T-helper 9 cell (primary cell): ENCODE measurements around the gene ATP6V0C.
A peak's percentile ranks its signal among the peaks of the same experiment; 100 is the strongest.

Source experiments
- DNase-seq: peaks from one replicate; pipeline ENCODE4 v3.0.0-alpha.2; 2020
- total RNA-seq, 2 donors: gene quantifications; one replicate each; lab custom pipeline; 2026; lab: John Stamatoyannopoulos, UW

The ATP6V0C gene
- 0.70 to 4.6 reads per million in 2 donors for total RNA-seq

DNA sequence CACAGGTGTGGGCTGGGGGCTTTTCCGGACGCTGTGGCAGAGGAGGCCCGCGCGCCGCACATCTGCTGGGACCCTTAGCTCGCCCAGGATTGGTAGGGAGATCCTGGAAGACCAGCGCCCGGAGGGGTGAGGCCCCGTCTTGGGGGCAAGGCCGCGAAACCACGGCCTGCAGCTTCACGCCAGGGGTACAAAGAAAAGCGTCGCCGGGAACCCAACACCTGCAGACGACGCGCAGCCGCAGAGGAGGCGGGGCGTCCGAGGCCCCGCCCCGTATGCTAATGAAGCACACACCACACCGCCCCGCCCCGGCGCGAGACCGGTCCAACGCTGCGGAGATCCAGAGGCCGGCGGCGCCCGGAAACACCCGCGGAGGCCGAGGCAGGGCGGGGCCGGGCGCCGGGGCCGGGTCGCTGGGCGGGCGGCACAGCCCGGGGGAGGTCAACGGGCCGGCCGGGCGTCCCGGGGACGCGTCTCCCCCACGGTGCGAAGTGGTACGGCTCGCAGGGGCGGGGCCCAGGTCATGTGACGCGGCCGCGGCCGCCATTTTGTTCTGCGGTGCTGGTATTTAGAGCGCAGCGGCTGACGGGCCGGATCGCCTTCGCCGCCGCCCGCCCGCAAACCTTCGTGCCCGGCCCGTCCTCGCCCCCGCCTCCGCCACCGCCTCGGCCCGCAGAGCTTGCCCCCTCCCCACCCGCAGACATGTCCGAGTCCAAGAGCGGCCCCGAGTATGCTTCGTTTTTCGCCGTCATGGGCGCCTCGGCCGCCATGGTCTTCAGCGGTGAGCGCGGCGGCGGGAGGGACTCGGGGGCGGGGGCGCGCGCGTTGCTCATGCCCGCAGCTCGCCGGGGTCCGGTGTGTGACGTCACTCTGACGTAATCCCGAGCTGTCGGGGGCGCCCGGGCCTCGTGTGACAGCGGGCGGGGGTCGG lies at the start of gene ATP6V0C:
Gene ATP6V0C, plus strand, starts transcription at position 548 of the 928 bp plus-strand sequence. Its CDS starts 152 bp downstream, at position 700.
- DNase-seq, result peak; percentile 87

DNA sequence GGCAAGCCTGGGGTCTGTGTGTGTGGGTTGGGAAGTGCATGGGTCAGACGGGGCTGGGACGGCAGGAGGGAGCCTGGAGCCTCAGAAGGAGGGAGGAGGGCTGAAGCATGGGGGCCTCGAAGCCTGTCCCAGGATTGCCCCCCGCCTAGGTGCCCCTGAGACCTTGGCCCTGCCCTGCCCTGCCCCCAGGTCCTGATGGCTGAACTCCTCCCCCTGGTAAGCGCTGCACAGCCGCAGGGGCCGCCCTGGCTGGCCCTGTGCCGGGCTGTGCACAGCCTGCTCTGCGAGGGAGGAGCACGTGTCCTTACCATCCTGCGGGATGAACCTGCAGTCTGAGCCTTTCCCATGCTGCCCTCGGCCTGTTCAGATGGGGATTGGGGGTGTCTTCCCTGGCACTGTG lies 49.4 kb upstream of the ATP6V0C start:
- no peak for DNase-seq

- DNase-seq, result no peak
Observed at GRCh38 chr16:2465653-2466415, 47.9 kb upstream of the ATP6V0C start.

DNA sequence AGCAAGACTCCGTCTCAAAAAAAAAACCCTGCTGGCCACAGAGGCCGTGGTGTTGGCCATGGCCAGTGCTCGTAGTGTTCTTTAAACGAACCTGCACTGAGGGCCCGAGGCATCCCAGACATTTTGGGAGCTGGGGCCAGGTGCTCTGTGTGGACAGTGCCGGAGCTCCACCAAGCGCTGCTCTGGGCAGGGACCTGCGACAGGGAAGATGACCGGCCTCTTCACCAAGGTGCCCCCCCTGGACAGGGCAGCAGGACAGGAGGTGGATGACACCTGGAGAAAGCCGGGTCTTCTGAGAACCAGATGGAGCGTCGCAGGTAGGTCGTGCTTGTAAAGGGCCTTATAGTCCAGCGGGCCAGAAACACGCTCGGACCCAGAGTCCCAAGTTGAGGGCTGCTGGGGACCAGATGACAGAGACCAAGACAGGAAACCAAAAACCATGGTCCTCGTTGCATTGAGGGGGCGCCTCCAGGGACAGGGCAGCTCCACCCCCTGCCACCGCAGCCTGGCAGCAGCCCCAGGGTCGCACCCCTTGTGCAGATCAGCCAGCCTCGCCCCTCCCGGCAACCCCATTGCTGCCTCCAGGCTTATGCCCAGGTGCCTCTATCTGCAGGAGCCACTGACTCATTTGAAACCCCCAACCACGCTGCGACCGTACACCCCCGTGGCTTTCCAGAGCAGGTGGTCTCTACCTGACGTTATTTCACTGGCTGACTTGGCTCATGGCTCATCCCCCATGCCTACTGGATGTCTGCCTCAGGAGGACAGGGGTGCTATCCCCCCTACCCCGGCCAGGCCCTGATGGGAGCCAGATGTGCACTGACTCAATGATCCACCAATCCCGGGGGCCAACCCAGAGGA lies 46.9 kb upstream of the ATP6V0C start:
- DNase-seq, result no peak

GRCh38 chr16:2467528-2468232 lies 46.1 kb upstream of the ATP6V0C start:
- no peak for DNase-seq

- no peak for DNase-seq
Observed at GRCh38 chr16:2468233-2468724, 45.5 kb upstream of the ATP6V0C start.

DNA sequence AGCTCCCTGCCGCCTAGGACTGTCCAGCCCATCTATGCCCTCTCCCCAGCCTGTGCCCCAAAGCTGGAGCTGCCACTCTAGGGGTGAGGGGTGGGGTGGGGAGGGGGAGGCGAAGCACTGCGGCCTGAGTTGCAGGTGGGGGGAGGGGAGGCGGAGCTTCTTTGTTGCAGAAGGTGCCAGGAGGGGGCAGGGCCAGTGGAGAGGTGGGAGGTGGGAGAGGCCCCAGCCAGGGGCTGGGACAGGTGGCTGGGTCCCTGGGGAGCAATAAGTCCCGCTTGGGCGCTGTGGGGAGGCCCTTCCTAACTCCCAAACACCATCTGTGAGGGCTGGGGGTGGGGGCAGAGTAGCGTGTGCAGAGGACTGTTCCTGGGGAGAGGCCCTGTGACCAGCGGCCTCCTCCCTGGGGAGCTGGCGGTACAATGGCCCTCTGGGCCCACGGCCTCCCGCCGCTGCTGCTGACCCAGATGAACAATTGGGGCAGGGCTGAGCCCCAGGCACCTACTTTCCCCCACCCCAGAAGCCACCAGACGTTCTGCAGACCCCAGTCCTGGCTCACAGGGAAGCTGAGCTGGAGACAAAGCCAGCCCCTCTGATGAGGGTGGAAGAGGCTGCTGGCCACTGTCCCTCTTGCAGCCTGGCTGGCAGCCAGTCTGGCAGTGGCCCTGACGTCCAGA lies 44.9 kb upstream of the ATP6V0C start:
- DNase-seq, result no peak

GRCh38 chr16:2469399-2470233 lies 44.1 kb upstream of the ATP6V0C start:
- DNase-seq, result no peak

DNA sequence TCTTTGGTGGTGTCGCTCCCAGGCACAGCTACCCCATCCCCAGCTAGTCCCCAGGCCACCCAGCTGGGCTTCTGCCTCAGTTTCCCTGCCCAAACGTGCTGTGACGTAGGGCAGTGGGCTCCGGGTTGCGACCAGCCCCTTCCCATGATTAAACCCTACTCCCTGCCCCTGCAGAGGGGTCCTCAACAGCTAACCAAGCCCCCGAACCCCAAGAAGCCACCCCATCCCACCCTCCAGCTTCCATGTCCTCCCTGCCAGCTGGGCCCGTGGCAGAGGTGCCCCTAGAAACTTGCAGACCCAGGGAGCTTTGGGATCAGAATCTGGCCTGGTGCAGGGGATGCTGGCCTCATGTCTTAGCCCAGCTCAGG lies 43.5 kb upstream of the ATP6V0C start:
- DNase-seq, result no peak

DNA sequence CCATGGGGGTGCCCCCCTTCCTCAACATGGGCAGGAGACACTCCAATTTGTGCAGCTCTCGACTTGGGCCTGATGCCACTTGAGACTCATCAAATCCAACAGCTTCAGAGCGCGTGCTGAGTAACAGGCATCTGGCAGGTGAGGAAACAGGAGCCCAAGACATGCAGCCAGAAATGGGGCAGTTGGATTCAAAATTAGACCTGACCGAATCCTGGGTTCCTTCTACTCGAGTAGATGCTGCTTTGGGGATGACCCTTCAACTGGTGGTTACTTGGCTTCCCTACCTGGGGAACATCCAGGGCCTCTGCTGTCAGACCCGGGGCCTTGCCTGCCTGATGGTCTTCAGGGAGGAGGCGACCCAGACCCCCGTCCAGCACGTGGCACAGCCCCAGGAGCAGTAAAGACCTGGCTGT lies 43.1 kb upstream of the ATP6V0C start:
- DNase-seq, result no peak

DNA sequence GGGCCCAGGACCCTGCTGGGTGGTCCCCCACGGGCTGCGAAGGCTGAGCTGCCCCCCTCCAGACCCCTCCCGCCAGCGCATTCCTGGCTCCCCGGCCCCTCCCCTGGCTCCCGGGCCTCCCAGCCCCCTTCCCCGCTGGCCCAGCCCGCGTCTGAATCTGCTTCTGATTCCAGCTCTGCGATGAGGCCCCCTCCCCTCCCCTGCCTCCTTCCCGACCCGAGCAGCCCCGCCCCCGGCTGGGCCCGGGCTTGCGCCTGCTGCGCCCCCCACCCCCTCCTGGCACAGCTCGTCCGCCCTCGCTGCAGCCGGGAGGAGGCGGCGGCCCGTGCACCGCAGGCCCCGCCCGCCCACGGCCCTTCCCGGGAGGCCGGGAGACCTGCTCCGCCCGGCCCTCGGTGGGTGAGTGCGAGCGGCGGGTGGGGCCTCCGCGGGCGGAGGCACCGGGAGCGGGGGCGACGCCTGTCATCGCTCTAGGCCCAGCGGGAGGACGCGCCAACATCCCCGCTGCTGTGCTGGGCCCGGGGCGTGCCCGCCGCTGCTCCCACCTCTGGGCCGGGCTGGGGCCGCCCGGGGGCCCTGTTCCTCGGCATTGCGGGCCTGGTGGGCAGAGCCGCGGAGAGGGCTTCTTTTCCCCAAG lies 42.6 kb upstream of the ATP6V0C start, which contains the start of gene NTN3:
Gene NTN3, plus strand, starts transcription at position 282 of the 637 bp plus-strand sequence. CDS start 405 bp downstream, outside the sequence.
- no peak for DNase-seq

GRCh38 chr16:2471653-2472487 lies 41.9 kb upstream of the ATP6V0C start:
- DNase-seq, result no peak

DNA sequence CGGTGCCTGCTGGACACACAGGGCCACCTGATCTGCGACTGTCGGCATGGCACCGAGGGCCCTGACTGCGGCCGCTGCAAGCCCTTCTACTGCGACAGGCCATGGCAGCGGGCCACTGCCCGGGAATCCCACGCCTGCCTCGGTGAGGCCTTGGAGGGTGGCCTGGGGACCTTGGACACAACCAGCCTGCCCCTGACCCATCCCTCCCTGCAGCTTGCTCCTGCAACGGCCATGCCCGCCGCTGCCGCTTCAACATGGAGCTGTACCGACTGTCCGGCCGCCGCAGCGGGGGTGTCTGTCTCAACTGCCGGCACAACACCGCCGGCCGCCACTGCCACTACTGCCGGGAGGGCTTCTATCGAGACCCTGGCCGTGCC lies 41.3 kb upstream of the ATP6V0C start:
- DNase-seq, result no peak

- no peak for DNase-seq
Observed at GRCh38 chr16:2472885-2473445, 40.8 kb upstream of the ATP6V0C start.

DNA sequence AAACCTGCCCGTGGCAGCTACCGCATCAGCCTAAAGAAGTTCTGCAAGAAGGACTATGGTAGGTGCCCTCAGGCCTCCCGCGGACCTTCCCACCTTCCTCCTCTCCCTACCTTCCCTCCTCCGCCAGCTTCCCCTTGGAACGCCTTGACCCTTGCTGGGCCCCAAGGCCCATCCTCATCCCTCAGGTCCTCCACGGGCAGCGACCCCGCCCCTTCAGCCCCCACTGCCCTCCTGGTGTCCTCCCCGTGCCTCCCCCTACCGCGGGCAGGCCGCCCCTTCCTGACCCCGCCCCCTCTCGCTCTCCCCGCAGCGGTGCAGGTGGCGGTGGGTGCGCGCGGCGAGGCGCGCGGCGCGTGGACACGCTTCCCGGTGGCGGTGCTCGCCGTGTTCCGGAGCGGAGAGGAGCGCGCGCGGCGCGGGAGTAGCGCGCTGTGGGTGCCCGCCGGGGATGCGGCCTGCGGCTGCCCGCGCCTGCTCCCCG lies 40.3 kb upstream of the ATP6V0C start:
- DNase-seq, result no peak

DNA sequence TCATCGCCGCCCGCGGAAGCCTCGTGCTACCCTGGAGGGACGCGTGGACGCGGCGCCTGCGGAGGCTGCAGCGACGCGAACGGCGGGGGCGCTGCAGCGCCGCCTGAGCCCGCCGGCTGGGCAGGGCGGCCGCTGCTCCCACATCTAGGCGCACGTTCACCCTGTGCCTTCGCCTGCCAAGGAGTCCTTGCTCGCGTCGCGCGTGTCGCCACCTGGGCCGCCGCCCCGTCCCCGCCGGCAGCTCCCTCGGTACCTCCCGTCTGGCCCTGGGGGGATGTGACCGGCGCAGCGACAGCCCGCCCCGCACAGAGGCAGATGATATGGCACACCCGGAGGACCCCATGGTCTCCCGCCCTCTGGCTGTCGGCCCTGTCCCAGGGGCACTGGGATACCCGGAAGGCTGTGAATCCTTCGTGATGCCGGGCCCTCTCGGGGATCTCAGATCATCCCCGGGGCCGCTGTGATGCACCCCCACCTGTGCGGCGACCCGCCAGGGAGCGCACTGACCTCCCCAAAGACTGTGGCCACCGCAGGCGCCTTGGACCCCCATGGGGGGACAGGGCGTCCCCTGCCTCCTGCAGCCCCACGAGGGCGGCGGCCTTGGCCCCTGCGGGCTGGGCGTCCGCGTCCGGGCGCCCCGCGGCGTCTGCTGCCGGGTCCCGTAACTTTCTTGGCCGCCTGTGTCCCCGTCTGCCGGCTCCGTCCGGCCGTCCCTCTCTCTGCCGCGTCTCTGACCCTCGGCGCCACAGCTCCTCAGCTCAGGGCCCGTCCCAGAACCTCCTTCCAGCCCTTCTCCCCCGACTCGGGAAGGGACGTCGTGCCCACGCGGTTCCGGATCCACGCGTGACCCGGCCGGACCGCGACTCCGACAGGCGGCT lies 39.5 kb upstream of the ATP6V0C start:
- peak; percentile 49 for DNase-seq

DNA sequence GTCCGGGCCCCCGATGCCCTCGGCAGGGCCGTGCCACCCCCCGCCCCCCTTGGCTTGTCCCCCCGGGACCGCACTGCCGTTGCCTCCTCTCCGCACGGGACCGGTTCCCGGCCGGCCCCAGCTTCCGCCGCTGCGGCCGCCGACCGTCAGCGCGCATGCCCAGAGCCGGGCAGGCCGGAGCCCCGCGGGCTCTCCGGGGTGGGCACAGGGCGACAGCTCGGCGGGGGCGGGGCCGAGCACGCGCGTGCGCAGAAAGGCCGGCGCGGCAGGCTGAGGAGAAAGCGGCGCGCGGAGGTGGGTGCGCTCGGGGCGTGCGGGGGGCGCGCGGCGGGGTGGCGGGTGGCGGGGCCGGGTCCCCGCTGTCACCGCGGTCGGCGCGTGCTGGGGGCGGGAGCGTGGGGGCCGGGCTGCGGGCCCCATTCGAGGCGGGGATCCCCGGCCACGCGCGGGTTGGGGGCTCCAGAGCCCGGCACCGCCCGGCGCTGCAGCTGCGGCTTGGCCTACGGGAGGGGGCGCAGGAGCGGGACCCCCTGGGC lies 38.8 kb upstream of the ATP6V0C start, which contains the start of gene TBC1D24:
Gene TBC1D24, plus strand, starts transcription at position 251 of the 536 bp plus-strand sequence. CDS start 21,022 bp downstream, outside the sequence.
- DNase-seq, result peak; percentile 63
